CD4-positive, alpha-beta T cell treated with Interleukin-4 for 1 hour (primary cell): ENCODE measurements around the gene MRPL37.
"Not testable (repeated sequence)": the region's sequence is repeated elsewhere in the genome, so short reads cannot be mapped to it uniquely, and the experiment has no call there.

Source experiments
- DNase-seq, 2 donors: peaks; one replicate each; pipeline ENCODE4 v3.0.0-alpha.2; 2020 to 2022

MRPL37 gene

GRCh38 chr1:54220004-54220811, 20.2 kb downstream of the MRPL37 start:
- peak in 1 of 2 donors; percentile 27 for DNase-seq

GRCh38 chr1:54221113-54221834, 21.3 kb downstream of the MRPL37 start:
- no peak for DNase-seq

DNA sequence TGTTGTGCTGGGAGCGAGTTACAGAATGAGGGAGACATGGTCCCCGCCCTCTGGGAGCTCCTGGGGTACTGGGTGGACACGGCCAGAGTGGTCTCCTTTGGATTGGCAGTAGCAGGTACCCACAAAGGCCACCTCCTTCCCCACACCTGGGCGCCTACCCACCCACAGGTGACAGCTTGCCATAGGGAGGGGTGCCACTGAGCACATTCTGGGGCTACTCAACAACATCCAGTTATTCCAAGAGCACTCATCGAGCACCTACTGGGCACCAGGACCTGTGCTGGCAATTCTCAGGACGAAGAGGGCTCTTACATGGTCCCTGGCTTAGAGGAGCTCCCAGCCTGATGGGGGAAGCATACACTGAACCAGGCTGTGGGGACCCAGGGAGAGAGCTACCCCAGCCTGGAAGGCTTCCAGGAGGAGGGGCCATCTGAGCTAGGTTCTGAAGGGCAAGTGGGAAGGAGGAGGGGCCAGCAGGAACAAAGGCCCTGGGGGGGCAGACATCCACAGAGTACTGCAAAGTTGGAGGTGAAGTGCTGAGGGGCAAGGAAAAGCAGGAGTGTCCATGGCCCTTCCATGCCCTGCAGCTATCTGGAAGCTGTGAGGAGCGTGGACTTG, 22.0 kb downstream of the MRPL37 start:
- no peak for DNase-seq

GRCh38 chr1:54222711-54223110, 22.7 kb downstream of the MRPL37 start:
- DNase-seq = no peak

DNA sequence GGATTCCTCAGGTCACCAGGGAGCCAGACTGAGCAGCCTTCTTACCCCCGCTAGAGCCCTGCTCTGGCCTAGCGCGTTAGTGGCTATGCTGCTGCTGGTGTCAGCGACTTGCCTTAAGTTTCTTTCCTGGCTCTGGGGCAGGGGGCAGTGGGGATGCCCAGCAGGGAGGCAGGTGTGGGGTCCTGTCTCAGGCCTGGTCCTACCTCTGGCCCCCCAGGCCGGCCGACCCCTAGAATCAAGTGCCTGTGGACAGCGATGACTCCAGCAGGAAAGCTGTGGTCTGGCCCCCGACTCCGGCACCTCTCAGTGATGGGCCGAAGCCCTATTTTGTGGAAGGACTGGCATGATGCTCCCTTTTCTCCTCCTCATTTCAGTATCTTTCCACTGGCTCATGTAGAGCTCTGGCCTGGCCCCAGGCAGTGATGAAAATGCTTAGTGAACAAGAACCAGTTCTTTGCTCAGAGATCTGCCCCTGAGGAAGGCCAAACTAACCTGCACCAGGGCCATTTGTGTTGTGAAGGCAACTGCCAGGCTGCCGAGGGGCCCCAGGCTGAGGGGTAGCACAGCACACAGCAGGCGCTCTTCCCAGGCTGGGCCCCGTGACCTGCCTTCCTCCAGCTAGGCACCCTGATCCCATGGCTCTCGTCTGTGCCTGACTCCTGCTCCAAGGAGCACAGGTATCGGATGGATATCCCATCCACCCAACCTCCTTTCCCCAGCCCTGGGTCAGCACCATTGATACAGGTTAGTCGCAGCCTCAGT, 23.7 kb downstream of the MRPL37 start:
- no peak for DNase-seq

DNA sequence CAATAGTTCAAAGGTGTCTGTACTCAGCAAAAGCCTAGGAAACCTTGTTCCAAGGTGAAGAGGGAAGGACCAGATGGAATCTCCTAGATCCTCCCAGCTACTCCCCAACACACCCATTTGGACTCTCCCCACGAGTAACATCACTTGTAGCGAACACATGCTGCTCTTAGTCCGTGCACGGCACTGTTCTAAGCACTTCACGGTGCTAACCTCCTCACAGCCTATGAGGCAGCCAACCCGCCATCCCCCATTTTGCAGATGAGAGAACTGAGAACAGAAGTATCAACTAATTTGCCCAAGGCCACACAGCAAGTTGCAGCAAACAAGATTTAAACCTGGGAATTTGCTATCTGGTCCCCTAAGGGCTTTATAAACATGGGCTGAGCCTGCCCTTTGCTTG, 24.3 kb downstream of the MRPL37 start:
- DNase-seq = no peak

GRCh38 chr1:54225378-54225777, 25.4 kb downstream of the MRPL37 start:
- no peak for DNase-seq

DNA sequence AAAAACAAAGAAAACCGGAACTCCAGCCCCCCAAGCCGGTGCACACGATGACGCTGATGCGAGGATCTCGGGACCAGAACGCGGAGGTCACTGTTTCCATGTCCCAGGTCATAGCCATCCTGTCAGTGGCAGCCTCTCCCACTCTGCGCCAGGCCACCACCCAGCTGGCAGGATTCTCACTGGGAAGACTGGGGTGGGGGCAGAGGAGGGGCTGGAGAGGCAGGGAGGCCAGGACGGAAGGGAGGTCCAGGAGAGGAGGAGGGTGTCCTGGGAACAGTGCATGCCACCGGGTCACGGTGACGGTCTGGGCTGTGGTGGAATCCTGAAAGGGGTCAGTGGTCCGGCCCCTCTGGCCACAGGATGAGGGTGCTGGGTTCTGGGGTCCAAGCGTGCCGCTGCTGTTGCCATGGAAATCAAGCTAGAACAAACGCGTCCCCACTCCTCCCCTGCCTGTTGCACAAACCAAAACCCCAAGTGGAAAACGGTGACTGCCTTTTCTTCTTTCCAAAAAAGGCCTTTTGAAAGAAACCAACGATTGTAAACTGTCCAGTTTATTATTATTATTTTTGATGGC, 26.1 kb downstream of the MRPL37 start:
- DNase-seq = no peak

DNA sequence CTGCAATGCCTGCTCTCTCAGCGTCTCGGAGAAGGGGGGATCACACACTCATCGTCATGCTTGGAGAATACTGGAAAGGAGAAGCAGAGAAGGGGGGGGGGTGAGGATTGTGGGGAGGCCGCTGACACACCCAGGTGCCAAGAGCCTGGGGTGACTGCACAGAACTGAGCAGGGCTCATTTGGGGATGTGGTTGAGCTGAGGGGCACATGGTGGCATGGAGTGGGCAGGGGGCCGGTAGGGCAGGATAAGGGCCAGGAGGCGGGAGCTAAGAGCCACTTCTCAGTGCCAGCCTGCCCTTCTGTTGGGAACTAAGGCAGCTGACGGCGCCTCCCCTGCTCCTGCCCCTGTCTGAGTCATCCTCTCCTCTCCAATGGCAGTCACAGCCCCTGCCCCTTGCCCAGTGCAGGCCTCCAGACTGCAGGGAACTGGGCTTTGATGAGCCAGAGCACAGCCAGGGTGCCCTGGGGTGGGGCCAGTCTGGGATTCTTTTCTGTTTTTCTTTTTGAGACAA, 27.2 kb downstream of the MRPL37 start:
- DNase-seq = peak in 1 of 2 donors; percentile 49

DNA sequence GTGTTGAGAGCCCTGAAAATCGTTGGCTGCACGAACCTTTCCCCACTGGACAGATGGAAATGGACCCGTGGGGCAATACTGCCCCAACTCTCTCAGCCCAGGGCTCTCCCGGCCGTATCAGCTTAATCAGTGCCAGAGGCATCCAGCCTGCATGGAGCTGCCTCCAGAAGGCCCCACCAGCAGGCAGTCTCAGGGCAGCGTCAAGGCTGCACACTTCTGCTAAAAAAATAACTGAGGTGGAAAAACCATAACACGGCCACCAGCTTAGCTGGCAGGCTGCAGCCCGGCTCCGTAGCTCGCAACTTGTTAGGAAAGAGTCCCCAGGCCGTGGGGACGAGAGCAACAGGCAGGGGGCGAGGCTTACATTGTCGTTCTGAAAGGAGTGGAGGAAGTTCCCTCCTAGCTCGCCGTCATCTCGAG, 27.9 kb downstream of the MRPL37 start:
- DNase-seq = no peak

DNA sequence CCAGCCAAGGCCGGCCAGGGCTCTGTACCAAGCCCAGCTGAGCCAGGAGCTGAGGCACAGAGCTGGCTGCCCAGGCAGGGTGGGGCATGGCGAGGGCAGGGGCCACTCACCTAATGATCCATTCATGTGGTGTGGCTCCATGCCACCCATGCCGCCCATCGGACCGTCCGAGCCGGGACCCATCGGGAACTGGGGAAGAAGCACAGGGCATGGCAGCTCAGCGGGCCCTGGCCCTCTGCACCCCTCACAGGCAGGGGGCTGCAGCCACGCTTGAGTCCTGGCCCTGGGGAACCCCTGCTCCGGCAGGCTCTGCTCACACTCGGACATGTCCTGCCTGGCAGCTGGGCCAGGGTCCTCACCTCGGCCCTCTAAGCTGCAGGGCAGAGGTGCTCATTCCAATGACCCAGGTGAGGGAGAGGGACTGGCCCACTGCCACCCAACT, 28.7 kb downstream of the MRPL37 start:
- DNase-seq = no peak

GRCh38 chr1:54229281-54229891, 29.4 kb downstream of the MRPL37 start:
- no peak for DNase-seq

DNA sequence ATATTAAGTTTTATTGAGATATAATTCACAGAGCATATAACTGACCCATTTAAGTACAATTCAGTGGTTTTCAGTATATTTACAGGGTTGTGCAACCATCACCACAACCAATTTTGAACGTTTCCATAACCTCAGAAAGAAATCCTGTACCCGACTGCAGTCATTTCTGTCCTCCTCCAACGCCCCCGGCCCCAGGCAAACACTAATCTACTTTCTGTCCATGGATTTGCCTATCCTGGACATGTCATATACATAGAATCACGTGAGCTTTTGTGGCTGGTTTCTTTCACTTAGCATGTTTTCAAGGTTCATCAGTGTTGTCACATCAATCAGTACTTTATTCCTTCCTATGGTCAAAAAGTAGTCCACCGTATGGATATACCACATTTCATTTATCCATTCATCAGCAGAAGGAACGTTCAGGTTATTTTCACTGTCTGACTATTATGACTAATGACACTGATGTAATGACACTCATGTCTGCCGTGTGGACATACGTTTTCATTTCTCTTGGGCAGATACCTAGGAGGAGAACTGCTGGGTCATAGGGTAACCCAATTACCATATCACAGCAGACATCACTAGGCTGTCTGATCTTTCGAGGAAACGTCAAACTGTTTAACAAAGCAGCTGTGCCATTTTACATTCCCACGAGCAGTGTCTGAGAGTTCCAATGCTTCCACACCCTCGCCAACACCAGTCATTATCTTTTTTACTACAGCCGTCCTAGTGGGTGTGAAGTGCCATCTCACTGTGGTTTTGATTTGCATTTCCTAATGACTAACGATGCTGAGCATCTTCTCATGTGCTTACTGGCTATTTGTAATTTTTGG, 30.8 kb downstream of the MRPL37 start:
- peak in 1 of 2 donors; percentile 10 for DNase-seq

DNA sequence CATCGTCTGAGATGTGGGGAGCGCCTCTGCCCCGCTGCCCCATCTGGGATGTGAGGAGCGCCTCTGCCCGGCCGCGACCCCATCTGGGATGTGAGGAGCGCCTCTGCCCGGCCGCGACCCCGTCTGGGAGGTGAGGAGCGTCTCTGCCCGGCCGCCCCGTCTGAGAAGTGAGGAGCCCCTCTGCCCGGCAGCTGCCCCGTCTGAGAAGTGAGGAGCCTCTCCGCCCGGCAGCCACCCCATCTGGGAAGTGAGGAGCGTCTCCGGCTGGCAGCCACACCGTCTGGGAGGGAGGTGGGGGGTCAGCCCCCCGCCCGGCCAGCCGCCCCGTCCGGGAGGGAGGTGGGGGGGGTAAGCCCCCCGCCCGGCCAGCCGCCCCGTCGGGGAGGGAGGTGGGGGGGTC, 33.2 kb downstream of the MRPL37 start:
- not testable (repeated sequence) for DNase-seq

GRCh38 chr1:54234284-54234683, 34.3 kb downstream of the MRPL37 start:
- DNase-seq = no peak

DNA sequence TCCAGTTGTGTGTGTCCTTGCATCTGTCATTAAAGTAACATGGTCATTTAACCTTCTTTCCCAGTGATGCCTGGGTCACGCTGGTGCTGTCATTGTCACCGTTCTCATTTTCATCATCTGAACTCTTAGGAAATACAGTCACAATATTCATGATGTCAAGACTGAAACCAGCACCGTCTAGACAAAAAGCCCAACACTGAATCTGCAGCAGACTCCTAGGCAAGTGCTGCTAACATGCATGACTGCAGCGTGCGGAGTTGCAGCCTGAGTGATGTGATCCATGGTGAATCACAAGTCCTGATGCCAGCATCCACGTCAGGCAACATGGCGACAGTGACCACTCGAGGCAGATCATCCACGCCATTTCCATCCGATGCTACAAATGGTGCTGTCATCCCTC, 37.6 kb downstream of the MRPL37 start:
- no peak for DNase-seq

GRCh38 chr1:54238353-54239034, 38.5 kb downstream of the MRPL37 start:
- peak in 1 of 2 donors; percentile 48 for DNase-seq

GRCh38 chr1:54239035-54239383, 39.0 kb downstream of the MRPL37 start:
- DNase-seq = no peak

- DNase-seq = no peak
These were observed 39.7 kb downstream of the MRPL37 start for GRCh38 chr1:54239631-54240031.

DNA sequence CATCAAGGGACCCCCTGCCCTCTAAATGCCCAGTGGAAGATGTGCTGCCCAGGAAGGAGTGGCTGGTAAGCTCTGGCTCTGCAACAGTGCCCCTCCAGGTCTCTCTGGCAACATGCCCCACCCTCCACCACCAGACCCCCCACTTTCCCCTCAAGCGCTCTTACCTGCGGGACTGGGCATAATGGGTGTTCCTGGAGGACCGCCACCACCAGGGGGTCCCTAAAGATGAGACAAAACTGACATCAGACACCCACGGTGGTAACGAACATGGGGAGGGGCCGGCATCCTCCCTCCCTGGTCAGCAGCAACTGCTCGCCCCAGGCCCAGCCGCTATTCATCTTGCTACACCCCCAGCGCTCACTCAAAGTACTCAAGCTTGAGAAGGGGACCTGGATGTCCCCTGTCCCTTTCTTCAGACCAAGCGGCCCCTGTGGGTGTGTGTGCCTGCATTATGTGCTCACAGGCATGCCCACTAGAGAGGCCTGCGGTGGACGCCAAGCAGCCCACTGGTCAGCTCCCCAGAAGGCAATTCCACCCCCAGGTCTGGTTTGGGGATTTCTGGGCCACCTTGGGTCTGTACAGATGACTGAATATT, 40.9 kb downstream of the MRPL37 start:
- no peak for DNase-seq
